HG02981 (cell line): ENCODE measurements around the gene KCNG2.

Experiments used
- ATAC-seq: cut with Tn5 transposase; IDR thresholded peaks from one replicate; pipeline ENCODE4 v1.9.1; 2021; ENCODE audit warnings: mild to moderate bottlenecking, moderate library complexity; ENCODE audit not compliant: unreplicated experiment

KCNG2 gene

DNA sequence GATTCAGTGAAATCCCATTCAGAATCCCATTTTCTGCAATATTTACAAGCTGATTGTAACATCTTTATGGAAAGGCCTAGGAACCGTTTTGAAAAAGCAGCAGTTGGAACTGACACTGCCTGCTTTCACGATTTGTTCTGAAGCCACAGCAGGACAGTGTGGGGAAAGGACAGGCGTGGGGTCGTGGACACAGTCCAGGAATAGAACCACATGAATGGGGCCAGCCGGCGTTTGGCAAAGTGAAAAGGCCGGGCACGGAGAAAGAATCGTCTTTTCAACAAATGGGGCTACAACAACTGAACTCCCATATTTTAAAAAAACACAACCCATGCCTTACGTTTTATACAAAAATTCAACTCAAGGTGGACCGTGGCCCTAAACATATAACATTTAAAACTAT, 84.0 kb downstream of the KCNG2 start:
- ATAC-seq = no peak

GRCh38 chr18:79882522-79883241, 84.9 kb downstream of the KCNG2 start:
- ATAC-seq = no peak

DNA sequence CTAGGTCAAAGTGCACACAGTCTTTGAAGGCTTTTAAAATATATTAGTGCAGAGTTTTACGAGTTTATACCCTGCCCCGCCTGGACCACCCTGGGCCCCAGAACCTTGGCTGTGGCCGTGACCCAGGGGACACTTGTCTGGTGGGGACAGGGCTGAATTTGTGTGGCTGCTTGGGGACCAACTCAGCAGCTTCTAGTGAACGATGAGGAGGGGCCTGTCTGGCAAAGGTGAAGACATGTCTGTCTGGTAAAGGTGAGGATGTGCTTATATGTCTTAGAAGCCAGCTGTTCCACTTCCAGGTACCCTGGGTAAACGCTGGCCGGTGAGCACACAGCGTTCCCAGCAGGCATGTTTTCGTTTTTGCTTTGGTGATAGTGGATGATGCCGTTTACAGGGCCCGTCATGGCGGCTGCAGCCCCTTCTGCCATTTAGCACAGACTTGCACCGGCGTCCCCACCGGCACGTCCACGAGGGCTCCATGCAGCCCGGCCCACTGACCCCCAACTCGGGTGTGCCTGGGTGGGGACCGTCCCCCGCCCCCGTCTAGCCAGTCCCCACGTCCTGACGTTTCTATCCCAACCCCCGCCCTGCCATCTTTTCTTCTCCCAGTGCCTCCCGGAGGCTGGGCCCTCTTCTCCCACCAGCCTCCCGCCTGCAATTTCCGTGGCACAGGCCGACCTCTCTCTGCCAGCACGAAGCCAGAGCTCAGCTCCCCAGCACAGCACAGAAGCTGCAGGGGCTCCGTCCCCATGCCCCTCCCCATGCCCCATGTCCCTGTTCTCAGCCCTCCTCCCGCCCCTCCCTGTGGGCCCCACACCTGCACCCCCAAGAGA, 85.9 kb downstream of the KCNG2 start:
- ATAC-seq = no peak

- ATAC-seq = no peak
Measured at GRCh38 chr18:79884294-79884962, 86.7 kb downstream of the KCNG2 start.

GRCh38 chr18:79884963-79885728, 87.4 kb downstream of the KCNG2 start:
- ATAC-seq = no peak

- ATAC-seq = no peak
Measured at GRCh38 chr18:79887181-79888000, 89.7 kb downstream of the KCNG2 start.

DNA sequence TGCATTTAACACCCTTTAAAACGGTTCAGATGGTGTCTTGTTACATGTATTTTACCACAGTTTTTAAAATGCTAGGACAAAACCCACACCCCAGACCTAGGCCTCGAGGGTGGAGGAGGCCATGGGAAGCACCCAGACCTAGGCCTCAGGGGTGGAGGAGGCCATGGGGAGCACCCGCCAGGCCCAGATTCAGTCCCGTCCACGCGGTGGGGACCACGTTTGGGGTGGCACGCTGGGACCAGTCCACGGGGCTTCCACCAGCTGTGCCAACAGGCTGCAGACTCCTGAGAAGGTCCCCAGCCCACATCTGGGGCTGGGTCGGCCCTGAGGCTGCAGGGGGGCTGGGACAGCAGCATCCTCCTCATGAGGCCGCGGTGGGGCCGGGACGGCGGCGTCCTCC, 90.3 kb downstream of the KCNG2 start:
- no peak for ATAC-seq

- ATAC-seq = no peak
Measured at GRCh38 chr18:79889569-79889968, 91.8 kb downstream of the KCNG2 start.

DNA sequence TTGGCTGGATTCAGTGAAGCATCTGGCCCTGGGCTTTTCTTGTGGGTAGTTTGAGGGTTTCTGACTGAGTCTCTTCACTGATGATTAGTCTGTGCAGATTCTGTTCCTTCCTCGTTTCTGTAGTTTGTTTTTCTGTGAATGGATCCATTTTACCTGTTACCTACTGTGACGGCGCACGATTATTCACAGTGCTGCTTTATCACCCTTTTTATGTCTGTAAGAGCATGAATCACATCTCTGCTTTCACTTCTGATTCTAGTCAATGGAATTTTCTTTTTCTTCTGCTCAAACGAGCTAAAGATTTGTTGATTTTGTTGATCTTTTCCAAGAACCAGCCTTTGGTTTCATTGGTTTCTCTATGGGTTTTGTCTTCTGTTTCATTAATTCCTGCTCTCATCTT, 92.9 kb downstream of the KCNG2 start:
- no peak for ATAC-seq

- no peak for ATAC-seq
Measured at GRCh38 chr18:79896738-79897137, 99.0 kb downstream of the KCNG2 start.

DNA sequence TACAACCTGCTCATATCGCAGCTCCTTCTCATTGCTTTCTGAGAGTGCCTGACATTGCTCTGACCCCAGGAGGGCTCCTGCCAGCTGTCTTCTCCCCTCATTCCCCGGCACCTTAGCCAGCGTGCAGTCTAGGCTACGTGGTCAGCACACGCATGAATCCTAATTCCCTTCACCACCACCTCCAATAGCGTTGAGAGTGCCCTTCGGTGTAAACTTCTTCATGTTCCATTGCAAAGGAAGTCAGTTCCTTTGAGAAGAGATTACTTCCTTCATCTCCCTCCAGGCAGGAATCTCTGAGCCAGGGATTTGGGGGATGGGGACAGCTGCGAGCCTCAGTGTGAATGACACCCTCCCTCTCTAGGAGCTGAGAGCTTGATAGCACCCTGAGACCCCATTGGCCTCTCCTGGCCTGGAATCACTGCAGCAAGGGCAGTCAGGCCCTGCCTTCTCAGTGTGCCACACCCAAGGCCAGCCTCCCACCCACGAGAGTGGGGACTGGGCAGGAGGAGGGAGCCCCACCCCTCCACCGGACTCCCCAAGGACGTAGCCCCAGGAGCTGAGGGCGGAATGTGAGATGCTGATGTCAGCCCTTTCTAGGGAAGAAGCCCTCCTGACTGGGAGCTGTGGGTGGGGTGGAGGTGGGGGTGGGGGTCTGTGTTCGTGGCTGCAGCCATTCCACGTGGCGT, 100.3 kb downstream of the KCNG2 start:
- ATAC-seq = no peak

GRCh38 chr18:79898952-79899608, 101.3 kb downstream of the KCNG2 start:
- ATAC-seq = no peak

- ATAC-seq = no peak
Measured at GRCh38 chr18:79899609-79900445, 102.1 kb downstream of the KCNG2 start.

GRCh38 chr18:79900610-79901570, 103.2 kb downstream of the KCNG2 start:
- no peak for ATAC-seq

DNA sequence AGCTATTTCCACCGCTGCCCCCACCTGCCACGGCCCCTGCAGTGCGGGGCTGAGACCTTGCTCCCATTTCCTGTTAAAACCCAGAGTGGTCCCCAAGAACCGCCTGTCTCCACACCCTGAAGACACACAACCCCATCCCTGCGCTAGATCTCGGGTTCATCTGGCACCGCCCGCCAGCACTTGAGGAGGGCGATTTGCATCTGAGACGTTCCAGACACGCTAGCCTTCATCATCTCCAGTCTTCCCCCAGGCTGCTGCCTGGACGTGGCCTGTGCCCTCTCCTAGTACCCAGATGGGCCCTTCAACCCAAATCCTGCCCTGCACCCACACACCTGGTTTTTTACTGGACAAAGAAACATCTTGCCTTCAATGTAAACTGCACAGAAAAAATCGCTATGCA, 103.9 kb downstream of the KCNG2 start:
- ATAC-seq = no peak

DNA sequence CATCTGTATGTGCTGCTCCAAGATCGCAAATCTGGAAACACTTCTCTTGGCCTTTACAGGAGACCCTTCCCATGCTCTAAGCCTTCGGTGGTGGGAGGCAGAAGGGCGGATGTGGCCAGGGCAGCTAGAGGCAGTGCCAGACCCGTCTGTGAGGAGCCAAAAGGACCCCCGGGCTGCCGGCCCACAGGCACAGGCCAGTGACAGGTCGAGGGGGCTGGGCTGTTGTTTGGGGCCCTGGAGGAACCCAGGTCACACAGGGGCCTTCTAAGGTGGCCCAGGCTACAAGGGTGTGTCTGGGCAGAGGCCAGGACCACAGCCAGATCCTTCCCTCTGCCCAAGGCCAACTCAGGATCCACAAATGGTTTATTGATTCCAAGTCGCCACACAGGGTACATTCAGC, 104.3 kb downstream of the KCNG2 start:
- ATAC-seq = no peak

- ATAC-seq = no peak
Measured at GRCh38 chr18:79902640-79903039, 104.9 kb downstream of the KCNG2 start.
